ENCODE measurements around the gene NADSYN1. TPM values are rescaled to one million over a fixed set of nuclear protein-coding genes. Genes with fewer than 3 reads are reported as not detected.

The NADSYN1 gene
- total and polyA plus RNA-seq, 2 experiments from 2014 or later: 35.6 to 54.9 TPM

- TF ChIP-seq REST (IDR thresholded peaks at IDR 0.05; ENCODE audit: unreplicated experiment) (no peak), EZH2phosphoT487 (IDR thresholded peaks at IDR 0.05; ENCODE audit: unreplicated experiment) (no peak), ZNF462 (CRISPR knock-in tag; IDR thresholded peaks at IDR 0.05) (no peak), ETS1 (IDR thresholded peaks at IDR 0.05) (no peak)
Observed at GRCh38 chr11:71408826-71409225, 44.2 kb upstream of the NADSYN1 start (continued).

Measured in GM23338 (cell line).